Endothelial cell of umbilical vein (primary cell): ENCODE measurements around the gene NR6A1. TPM values are rescaled to one million over a fixed set of nuclear protein-coding genes. Genes with fewer than 3 reads are reported as not detected.

Experiments
- BruUV-seq: library from RNA; stranded (reverse); fragments of 400-500 nt; replicated peaks from 2 replicates; lab custom pipeline; 2021; lab: Mats Ljungman, UMichigan
- CTCF ChIA-PET: fragments of 300-600, 350-600 bp; sonication (Branson Sonifier 250); formaldehyde crosslinking; loops from one replicate; lab custom pipeline; 2021; ENCODE audit warnings: antibody characterized with exemption, inconsistent platforms; lab: Charles Lee
- POLR2A ChIA-PET: fragments of 300-600, 350-600 bp; sonication (Branson Sonifier 250); formaldehyde crosslinking; loops from one replicate; lab custom pipeline; 2021; ENCODE audit warnings: antibody characterized with exemption, inconsistent platforms; lab: Charles Lee
- DNase-seq: peaks from one replicate; pipeline ENCODE4 v3.0.0-alpha.2; 2011; ENCODE audit warnings: low read depth, low spot score
- FAIRE-seq: peaks from 2 replicates; lab custom pipeline; 2011; peaks lifted over from hg19 to GRCh38; lab: Jason Lieb, UNC
- H2AFZ ChIP-seq: 2 replicates; pipeline ENCODE4 v1.6.0; 2012; ENCODE audit warnings: low read depth, low read length, control low read depth, inconsistent platforms
- H3K27ac ChIP-seq: 2 replicates; pipeline ENCODE4 v1.5.1; 2011; ENCODE audit warnings: low read depth, mild to moderate bottlenecking, control low read depth, low read length, moderate library complexity; ENCODE audit not compliant: insufficient read depth
- H3K27me3 ChIP-seq, 2 experiments: 2 replicates each; pipeline versions ENCODE4 v1.6.0 to v1.6.1; 2011; ENCODE audit warnings: low read length in 2 of 2, mixed read lengths in 1 of 2; ENCODE audit not compliant: control insufficient read depth in 2 of 2, insufficient read depth in 2 of 2
- H3K36me3 ChIP-seq, 2 experiments: 2 replicates in 1 of 2; 3 replicates in 1 of 2; pipeline ENCODE4 v1.5.1; 2011; ENCODE audit warnings: low read length in 2 of 2, mild to moderate bottlenecking in 1 of 2, moderate library complexity in 1 of 2; ENCODE audit not compliant: control insufficient read depth in 2 of 2, insufficient read depth in 2 of 2; ENCODE audit errors: extremely low read depth in 1 of 2
- H3K4me1 ChIP-seq: 3 replicates; pipeline ENCODE4 v1.5.1; 2011; ENCODE audit warnings: mild to moderate bottlenecking, low read length; ENCODE audit not compliant: control insufficient read depth, insufficient read depth; ENCODE audit errors: extremely low read depth
- H3K4me2 ChIP-seq: 2 replicates; pipeline ENCODE4 v1.6.1; 2011; ENCODE audit warnings: low read length, control low read depth, mixed read lengths; ENCODE audit not compliant: insufficient read depth
- H3K4me3 ChIP-seq, 3 experiments: fragments of 200-600 bp in 1 of 3; sonication (generic), shearing (Covaris generic) in 1 of 3; replicated peaks in 1 of 3; 2 replicates each; pipeline ENCODE4 v1.5.1; 2011 to 2016; ENCODE audit warnings: control low read depth in 3 of 3, low read length in 3 of 3, mild to moderate bottlenecking in 2 of 3, inconsistent platforms in 1 of 3, low read depth in 1 of 3, moderate library complexity in 1 of 3; ENCODE audit not compliant: insufficient read depth in 1 of 3
- H3K79me2 ChIP-seq: 2 replicates; pipeline ENCODE4 v1.6.0; 2012; ENCODE audit warnings: low read length, inconsistent platforms; ENCODE audit not compliant: control insufficient read depth, insufficient read depth
- H3K9ac ChIP-seq: replicated peaks from 2 replicates; pipeline ENCODE3; 2011; ENCODE audit warnings: low read length, control low read depth; ENCODE audit not compliant: insufficient read depth; ENCODE audit errors: extremely low read depth
- H3K9me1 ChIP-seq: replicated peaks from 3 replicates; pipeline ENCODE4 v1.6.0; 2011; ENCODE audit warnings: mild to moderate bottlenecking, low read length; ENCODE audit not compliant: control insufficient read depth, insufficient read depth; ENCODE audit errors: extremely low read depth
- H3K9me3 ChIP-seq: replicated peaks from 2 replicates; pipeline ENCODE4 v1.5.1; 2012; ENCODE audit warnings: low read length, inconsistent platforms; ENCODE audit not compliant: control insufficient read depth, insufficient read depth
- H4K20me1 ChIP-seq: replicated peaks from 2 replicates; pipeline ENCODE3; 2011; ENCODE audit warnings: mild to moderate bottlenecking, low read length; ENCODE audit not compliant: control insufficient read depth, insufficient read depth; ENCODE audit errors: extremely low read depth
- CTCF ChIP-seq, 2 donors: IDR thresholded peaks; 1 replicate in 1 of 2; 2 replicates in 1 of 2; pipeline ENCODE4 v1.5.1; 2011; ENCODE audit warnings: low read length in 2 of 2, mild to moderate bottlenecking in 2 of 2, moderate library complexity in 2 of 2, control low read depth in 1 of 2, inconsistent platforms in 1 of 2, low read depth in 1 of 2; ENCODE audit not compliant: insufficient read depth in 1 of 2; ENCODE audit errors: extremely low read depth in 1 of 2
- EZH2 ChIP-seq: IDR thresholded peaks from 2 replicates; pipeline ENCODE4 v1.6.1; 2012; ENCODE audit warnings: borderline replicate concordance, low read depth, mild to moderate bottlenecking, moderate library complexity, low read length, inconsistent platforms; ENCODE audit not compliant: severe bottlenecking
- FOS ChIP-seq: IDR thresholded peaks from 2 replicates; pipeline ENCODE4 v1.6.1; 2011; ENCODE audit warnings: mild to moderate bottlenecking, low read length, moderate library complexity, borderline replicate concordance; ENCODE audit not compliant: insufficient read depth
- GATA2 ChIP-seq: IDR thresholded peaks from 2 replicates; pipeline ENCODE4 v1.7.0; 2011; ENCODE audit warnings: low read depth, mild to moderate bottlenecking, moderate library complexity, mixed read lengths, low read length; ENCODE audit not compliant: insufficient read length, insufficient read depth
- JUN ChIP-seq: IDR thresholded peaks from 2 replicates; pipeline ENCODE4 v1.6.1; 2011; ENCODE audit warnings: borderline replicate concordance, low read depth; ENCODE audit not compliant: insufficient read length, insufficient read depth
- MAX ChIP-seq: IDR thresholded peaks from 2 replicates; pipeline ENCODE4 v1.6.1; 2011; ENCODE audit not compliant: insufficient read depth, insufficient read length
- MYC ChIP-seq: IDR thresholded peaks from one replicate; pipeline ENCODE4 v1.6.1; 2011; ENCODE audit warnings: mild to moderate bottlenecking, low read depth, low read length
- POLR2A ChIP-seq: IDR thresholded peaks from 2 replicates; pipeline ENCODE4 v1.6.1; 2012; ENCODE audit warnings: low read depth, mild to moderate bottlenecking, control low read depth, low read length
- POLR2AphosphoS5 ChIP-seq: IDR thresholded peaks from 2 replicates; pipeline ENCODE4 v1.6.1; 2012; ENCODE audit warnings: low read depth, mild to moderate bottlenecking, control low read depth, low read length, moderate library complexity; ENCODE audit not compliant: insufficient read depth
- dilution Hi-C: fragments of 300-500 bp; cut with MboI; formaldehyde crosslinking; loops from one replicate; pipeline ENCODE4 v1.15.0; 2019; ENCODE audit warnings: low sequenced_read_pairs; ENCODE audit not compliant: extremely low pct_ligation_motif_present
- intact Hi-C: fragments of 100-400 bp; cut with micrococcal nuclease; formaldehyde crosslinking; loops from one replicate; pipeline ENCODE4 v1.10.0; 2022
- polyA plus RNA-seq, 4 experiments: library from polyadenylated mRNA; depleted of rRNA in 3 of 4; stranded (reverse) in 3 of 4; unstranded in 1 of 4; fragments of >200 nt; gene quantifications; 2 replicates each; pipeline versions ENCODE4 v1.2.1 to v1.2.3, GENCODE V29; 2011 to 2012; ENCODE audit warnings: missing spikeins in 1 of 4
- total RNA-seq: library from RNA; stranded (reverse); gene quantifications from 2 replicates; pipeline ENCODE4 v1.2.3, GENCODE V29; 2021

Gene NR6A1
- total and polyA plus RNA-seq, 2 donors (not counting 3 experiments of a cell fraction or from before 2014, with no cell fraction given), result 0.17 to 1.2 TPM

GRCh38 chr9:124527781-124528180, 243.3 kb downstream of the NR6A1 start:
- Histone ChIP-seq H3K4me1 (no peaks in the 10 kb centered on the region), H3K9me1 (no peaks in the 10 kb centered on the region), H3K9me3 (no peaks in the 10 kb centered on the region), H3K79me2 (no peaks in the 10 kb centered on the region), H3K27me3 (peaks cover 1 to 5% of the 10 kb centered on the region in 2 experiments), H3K36me3 (no peaks in the 10 kb centered on the region), H3K4me3 (no peak overlapping the region), H2AFZ (no peak overlapping the region), H3K9ac (no peak overlapping the region), H3K27ac (no peak overlapping the region), H4K20me1 (no peaks in the 10 kb centered on the region), H3K4me2 (no peak overlapping the region)
- intact Hi-C loops, result no loop called here
- no TSS peak for BruUV-seq
- dilution Hi-C loops, result no loop called here
- POLR2A ChIA-PET, result no interaction called here
- CTCF ChIA-PET, result interaction anchor here (1.2 to 3.2 kb wide), 2 partner anchors 8 to 24 kb away, joined by 4 to 40 read pairs; no protein-coding TSS in a partner anchor
- no peak for DNase-seq
- FAIRE-seq, result no peak
- TF ChIP-seq FOS (no peak), MAX (no peak), CTCF (IDR thresholded peaks at IDR 0.05; ENCODE audit: extremely low read depth in 1 of 2, insufficient read depth in 1 of 2, low read depth in 1 of 2, low read length in 2 of 2) (no peak), JUN (no peak), POLR2AphosphoS5 (no peak)

- BruUV-seq, result no TSS peak
- H3K4me3 ChIP-seq, result no peak overlapping the region
- H3K27me3 ChIP-seq, result peaks cover 2 to 3% of the 10 kb centered on the region in 2 experiments
- no peak overlapping the region for H3K4me2 ChIP-seq
- no peaks in the 10 kb centered on the region for H3K9me1 ChIP-seq
- FAIRE-seq (no peak), DNase-seq (no peak)
- no peaks in the 10 kb centered on the region for H3K9me3 ChIP-seq
- ChIA-PET POLR2A (no interaction called here), CTCF (interaction anchor here (1.2 to 3.2 kb wide), 2 partner anchors 10 to 26 kb away, joined by 4 to 40 read pairs; no protein-coding TSS in a partner anchor)
- H3K36me3 ChIP-seq, result no peaks in the 10 kb centered on the region
- dilution Hi-C loops, result no loop called here
- no peaks in the 10 kb centered on the region for H3K4me1 ChIP-seq
- intact Hi-C loops, result no loop called here
- H3K9ac ChIP-seq, result no peak overlapping the region
- TF ChIP-seq GATA2 (no peak), MYC (no peak), POLR2A (no peak), CTCF (IDR thresholded peaks at IDR 0.05; ENCODE audit: extremely low read depth in 1 of 2, insufficient read depth in 1 of 2, low read depth in 1 of 2, low read length in 2 of 2) (no peak), EZH2 (no peak), JUN (no peak)
- no peaks in the 10 kb centered on the region for H3K79me2 ChIP-seq
- no peaks in the 10 kb centered on the region for H4K20me1 ChIP-seq
- H3K27ac ChIP-seq, result no peak overlapping the region
- no peak overlapping the region for H2AFZ ChIP-seq
Measured at GRCh38 chr9:124526174-124526573, 244.9 kb downstream of the NR6A1 start.
